Osteocyte (in vitro differentiated cells): ENCODE results near the gene TIGAR. TPM values are rescaled to one million over a fixed set of nuclear protein-coding genes. Genes with fewer than 3 reads are reported as not detected.

ENCODE experiments used
- DNase-seq: peaks from one replicate; pipeline ENCODE4 v3.0.0; 2021; ENCODE audit warnings: mixed read lengths; ENCODE audit not compliant: unreplicated experiment; ENCODE audit errors: extremely low spot score
- H3K27ac Mint-ChIP-seq: one replicate; pipeline ENCODE4 v1.8.0; 2021; ENCODE audit warnings: mild to moderate bottlenecking, mixed read lengths; ENCODE audit not compliant: unreplicated experiment
- H3K27me3 Mint-ChIP-seq: one replicate; pipeline ENCODE4 v1.8.0; 2021; ENCODE audit warnings: mixed read lengths; ENCODE audit not compliant: unreplicated experiment
- H3K36me3 Mint-ChIP-seq: one replicate; pipeline ENCODE4 v1.8.0; 2021; ENCODE audit warnings: mixed read lengths; ENCODE audit not compliant: unreplicated experiment
- H3K4me1 Mint-ChIP-seq: one replicate; pipeline ENCODE4 v1.8.0; 2021; ENCODE audit warnings: mixed read lengths; ENCODE audit not compliant: unreplicated experiment
- H3K4me3 Mint-ChIP-seq: one replicate; pipeline ENCODE4 v1.8.0; 2021; ENCODE audit warnings: mild to moderate bottlenecking, moderate library complexity, mixed read lengths; ENCODE audit not compliant: unreplicated experiment
- H3K9me3 Mint-ChIP-seq: one replicate; pipeline ENCODE4 v1.8.0; 2021; ENCODE audit warnings: mixed read lengths; ENCODE audit not compliant: unreplicated experiment
- total RNA-seq: library from RNA; stranded (reverse); gene quantifications from 2 replicates; pipeline ENCODE4 v1.2.1, GENCODE V29; 2021
- TF ChIP-seq, protein P1 (sequence below): fragments of 200-600 bp; sonication (generic); IDR thresholded peaks from 2 replicates; pipeline ENCODE4 v1.5.0; 2021; ENCODE audit warnings: antibody characterized with exemption, mild to moderate bottlenecking, moderate library complexity

The TIGAR gene
- total RNA-seq, 1 donor from 2014 or later = 16.6 TPM

- H3K9me3 Mint-ChIP-seq = no peaks in the 10 kb centered on the region
- H3K4me1 Mint-ChIP-seq = peaks cover 45% of the 10 kb centered on the region
- peak; percentile 82 for DNase-seq
- H3K27ac Mint-ChIP-seq = no peak within 1 kb of the TSS
- H3K36me3 Mint-ChIP-seq = peaks cover 2% of the 10 kb centered on the region
- TF ChIP-seq, protein P1, sequence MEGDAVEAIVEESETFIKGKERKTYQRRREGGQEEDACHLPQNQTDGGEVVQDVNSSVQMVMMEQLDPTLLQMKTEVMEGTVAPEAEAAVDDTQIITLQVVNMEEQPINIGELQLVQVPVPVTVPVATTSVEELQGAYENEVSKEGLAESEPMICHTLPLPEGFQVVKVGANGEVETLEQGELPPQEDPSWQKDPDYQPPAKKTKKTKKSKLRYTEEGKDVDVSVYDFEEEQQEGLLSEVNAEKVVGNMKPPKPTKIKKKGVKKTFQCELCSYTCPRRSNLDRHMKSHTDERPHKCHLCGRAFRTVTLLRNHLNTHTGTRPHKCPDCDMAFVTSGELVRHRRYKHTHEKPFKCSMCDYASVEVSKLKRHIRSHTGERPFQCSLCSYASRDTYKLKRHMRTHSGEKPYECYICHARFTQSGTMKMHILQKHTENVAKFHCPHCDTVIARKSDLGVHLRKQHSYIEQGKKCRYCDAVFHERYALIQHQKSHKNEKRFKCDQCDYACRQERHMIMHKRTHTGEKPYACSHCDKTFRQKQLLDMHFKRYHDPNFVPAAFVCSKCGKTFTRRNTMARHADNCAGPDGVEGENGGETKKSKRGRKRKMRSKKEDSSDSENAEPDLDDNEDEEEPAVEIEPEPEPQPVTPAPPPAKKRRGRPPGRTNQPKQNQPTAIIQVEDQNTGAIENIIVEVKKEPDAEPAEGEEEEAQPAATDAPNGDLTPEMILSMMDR = no peak
- peak within 1 kb of the TSS; percentile 76 for H3K4me3 Mint-ChIP-seq
- H3K27me3 Mint-ChIP-seq = peaks cover 65% of the 10 kb centered on the region
These were observed 47.2 kb upstream of the TIGAR start, which contains the start of gene CCND2 for GRCh38 chr12:4273652-4274395. Gene CCND2, plus strand, starts transcription at chr12:4273762. Its CDS starts 279 bp downstream, at chr12:4274041.

- peaks cover 43% of the 10 kb centered on the region for H3K4me1 Mint-ChIP-seq
- peak overlapping the region; percentile 86 for H3K27ac Mint-ChIP-seq
- TF ChIP-seq, protein P1 = no peak
These were observed 46.5 kb upstream of the TIGAR start for GRCh38 chr12:4274396-4275015.

GRCh38 chr12:4275016-4275869 is 45.8 kb upstream of the TIGAR start:
- peaks cover 70% of the 10 kb centered on the region for H3K27me3 Mint-ChIP-seq
- peak; percentile 75 for DNase-seq
- peaks cover 40% of the 10 kb centered on the region for H3K4me1 Mint-ChIP-seq
- peak overlapping the region; percentile 76 for H3K4me3 Mint-ChIP-seq
- H3K9me3 Mint-ChIP-seq = no peaks in the 10 kb centered on the region
- TF ChIP-seq, protein P1 = no peak
- H3K36me3 Mint-ChIP-seq = peaks cover 2% of the 10 kb centered on the region
- peak overlapping the region; percentile 86 for H3K27ac Mint-ChIP-seq

More at GRCh38 chr12:4274396-4275015, 46.5 kb upstream of the TIGAR start:
- Mint-ChIP-seq H3K27me3 (peaks cover 70% of the 10 kb centered on the region), H3K9me3 (no peaks in the 10 kb centered on the region), H3K36me3 (peaks cover 2% of the 10 kb centered on the region), H3K4me3 (peak overlapping the region; percentile 76)
- DNase-seq = peak; percentile 69

DNA sequence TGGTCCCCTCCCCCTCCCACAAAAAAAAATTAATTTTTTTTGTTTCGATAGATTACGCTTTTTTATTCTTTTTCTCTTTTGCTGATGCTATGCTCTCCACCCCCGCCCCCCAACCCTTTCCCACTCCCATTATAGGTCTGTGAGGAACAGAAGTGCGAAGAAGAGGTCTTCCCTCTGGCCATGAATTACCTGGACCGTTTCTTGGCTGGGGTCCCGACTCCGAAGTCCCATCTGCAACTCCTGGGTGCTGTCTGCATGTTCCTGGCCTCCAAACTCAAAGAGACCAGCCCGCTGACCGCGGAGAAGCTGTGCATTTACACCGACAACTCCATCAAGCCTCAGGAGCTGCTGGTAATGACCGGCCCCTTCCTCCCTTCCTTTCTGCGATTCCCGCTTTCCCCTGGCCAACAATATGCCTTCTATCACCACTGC is 45.1 kb upstream of the TIGAR start:
- no peak for DNase-seq
- H3K9me3 Mint-ChIP-seq = no peaks in the 10 kb centered on the region
- H3K4me1 Mint-ChIP-seq = peaks cover 37% of the 10 kb centered on the region
- peak overlapping the region; percentile 76 for H3K4me3 Mint-ChIP-seq
- H3K36me3 Mint-ChIP-seq = peaks cover 2% of the 10 kb centered on the region
- peaks cover 72% of the 10 kb centered on the region for H3K27me3 Mint-ChIP-seq
- TF ChIP-seq, protein P1 = no peak
- H3K27ac Mint-ChIP-seq = peak overlapping the region; percentile 86
